PFSK-1 (cell line): ENCODE data around the gene NFAT5.

Source experiments
- FOXP2 ChIP-seq: optimal IDR thresholded peaks from 2 replicates; pipeline ENCODE3; 2011; ENCODE audit warnings: borderline replicate concordance, control low read depth, inconsistent platforms; ENCODE audit not compliant: insufficient read depth; ENCODE audit errors: extremely low read length, extremely low read depth
- POLR2AphosphoS5 ChIP-seq: IDR thresholded peaks from 2 replicates; pipeline ENCODE4 v1.6.1; 2012; ENCODE audit warnings: low read depth, mild to moderate bottlenecking, control low read depth, low read length, moderate library complexity
- REST ChIP-seq, 2 experiments: IDR thresholded peaks; 2 replicates each; pipeline versions ENCODE4 v1.6.1 to v1.8.0; 2011 to 2012; ENCODE audit warnings: low read depth in 2 of 2, low read length in 2 of 2, control low read depth in 1 of 2, inconsistent platforms in 1 of 2, mild to moderate bottlenecking in 1 of 2, moderate library complexity in 1 of 2; ENCODE audit not compliant: insufficient read depth in 1 of 2
- SIN3A ChIP-seq: IDR thresholded peaks from 2 replicates; pipeline ENCODE4 v1.6.1; 2012; ENCODE audit warnings: mild to moderate bottlenecking, low read length, moderate library complexity, borderline replicate concordance; ENCODE audit not compliant: insufficient read depth
- TAF1 ChIP-seq: IDR thresholded peaks from 2 replicates; pipeline ENCODE4 v1.6.1; 2012; ENCODE audit warnings: low read length, control low read depth, borderline replicate concordance; ENCODE audit not compliant: insufficient read depth

The NFAT5 gene

GRCh38 chr16:69568676-69569075 lies 2.9 kb downstream of the NFAT5 start:
- no peak for TF ChIP-seq TAF1
- no peak for TF ChIP-seq FOXP2
- no peak for TF ChIP-seq POLR2AphosphoS5
- no peak for TF ChIP-seq REST (IDR thresholded peaks at IDR 0.05; ENCODE audit: insufficient read depth in 1 of 2, low read depth in 2 of 2, low read length in 2 of 2)
- no peak for TF ChIP-seq SIN3A

GRCh38 chr16:69579783-69580481 lies 14.2 kb downstream of the NFAT5 start:
- TF ChIP-seq POLR2AphosphoS5 (no peak), REST (IDR thresholded peaks at IDR 0.05; ENCODE audit: insufficient read depth in 1 of 2, low read depth in 2 of 2, low read length in 2 of 2) (no peak), TAF1 (no peak), FOXP2 (no peak), SIN3A (no peak)

GRCh38 chr16:69581297-69581696 lies 15.5 kb downstream of the NFAT5 start:
- TF ChIP-seq REST (IDR thresholded peaks at IDR 0.05; ENCODE audit: insufficient read depth in 1 of 2, low read depth in 2 of 2, low read length in 2 of 2) (no peak), FOXP2 (no peak), SIN3A (no peak), TAF1 (no peak), POLR2AphosphoS5 (no peak)

- TF ChIP-seq SIN3A (no peak), FOXP2 (no peak), POLR2AphosphoS5 (no peak), REST (IDR thresholded peaks at IDR 0.05; ENCODE audit: insufficient read depth in 1 of 2, low read depth in 2 of 2, low read length in 2 of 2) (no peak)
Measured at GRCh38 chr16:69589434-69590269, 23.9 kb downstream of the NFAT5 start.
